CD14-positive monocyte (primary cell): ENCODE data around the gene NXNL1. TPM values are rescaled to one million over a fixed set of nuclear protein-coding genes. Genes with fewer than 3 reads are reported as not detected.

Source experiments
- DNase-seq, 3 donors: peaks; one replicate each; pipeline ENCODE4 v3.0.0-alpha.2; 2011 to 2022
- H2AFZ ChIP-seq: 2 replicates; pipeline ENCODE4 v1.6.0; 2012; ENCODE audit warnings: mild to moderate bottlenecking, low read depth, low read length, inconsistent platforms; ENCODE audit not compliant: insufficient read depth, poor library complexity, severe bottlenecking
- H3K27ac ChIP-seq, 2 donors: 1 replicate in 1 of 2; 2 replicates in 1 of 2; pipeline ENCODE4 v1.5.1; 2012 to 2013; ENCODE audit warnings: low read length in 2 of 2, control low read depth in 1 of 2, inconsistent platforms in 1 of 2, low read depth in 1 of 2, mild to moderate bottlenecking in 1 of 2
- H3K27me3 ChIP-seq, 2 donors: one replicate each; pipeline versions ENCODE4 v1.6.0 to v1.6.1; 2011 to 2013; ENCODE audit warnings: low read length in 2 of 2; ENCODE audit not compliant: control insufficient read depth in 2 of 2, insufficient read depth in 2 of 2
- H3K36me3 ChIP-seq, 2 donors: replicated peaks in 1 of 2; 1 replicate in 1 of 2; 2 replicates in 1 of 2; pipeline versions ENCODE4 v1.5.1 to v1.6.1; 2012 to 2013; ENCODE audit warnings: low read length in 2 of 2, control low read depth in 1 of 2, inconsistent platforms in 1 of 2, mild to moderate bottlenecking in 1 of 2; ENCODE audit not compliant: insufficient read depth in 2 of 2, control insufficient read depth in 1 of 2
- H3K4me1 ChIP-seq, 2 donors: 1 replicate in 1 of 2; 2 replicates in 1 of 2; pipeline versions ENCODE4 v1.5.1 to v1.6.1; 2012 to 2013; ENCODE audit warnings: low read length in 2 of 2, control low read depth in 1 of 2, inconsistent platforms in 1 of 2, mild to moderate bottlenecking in 1 of 2, moderate library complexity in 1 of 2; ENCODE audit not compliant: insufficient read depth in 2 of 2, control insufficient read depth in 1 of 2
- H3K4me2 ChIP-seq: replicated peaks from 2 replicates; pipeline ENCODE3; 2012; ENCODE audit warnings: low read length, moderate library complexity, mild to moderate bottlenecking; ENCODE audit not compliant: poor library complexity, severe bottlenecking; ENCODE audit errors: extremely low read depth
- H3K4me3 ChIP-seq, 3 experiments: fragments of 200-600 bp in 1 of 3; sonication (generic) in 1 of 3; replicated peaks in 1 of 3; 1 replicate in 2 of 3; 2 replicates in 1 of 3; pipeline ENCODE4 v1.5.1; 2011 to 2013; ENCODE audit warnings: low read length in 3 of 3, mild to moderate bottlenecking in 3 of 3, control low read depth in 2 of 3, low read depth in 2 of 3, inconsistent platforms in 1 of 3, moderate library complexity in 1 of 3
- H3K79me2 ChIP-seq: 2 replicates; pipeline ENCODE4 v1.6.0; 2012; ENCODE audit warnings: mild to moderate bottlenecking, control low read depth, inconsistent platforms, low read length, moderate library complexity; ENCODE audit not compliant: insufficient read depth
- H3K9ac ChIP-seq: 2 replicates; pipeline ENCODE4 v1.6.0; 2017; ENCODE audit warnings: low read length, mild to moderate bottlenecking; ENCODE audit not compliant: insufficient read depth, poor library complexity, severe bottlenecking
- H3K9me3 ChIP-seq, 2 donors: replicated peaks in 1 of 2; 1 replicate in 1 of 2; 2 replicates in 1 of 2; pipeline versions ENCODE4 v1.5.1 to v1.6.1; 2012 to 2013; ENCODE audit warnings: low read length in 2 of 2, control low read depth in 1 of 2; ENCODE audit not compliant: control insufficient read depth in 1 of 2, insufficient read depth in 1 of 2
- H4K20me1 ChIP-seq: 2 replicates; pipeline ENCODE4 v1.6.0; 2012; ENCODE audit warnings: mild to moderate bottlenecking, low read length, control low read depth, moderate library complexity; ENCODE audit not compliant: insufficient read depth
- H3K27ac Mint-ChIP-seq, 7 donors: one replicate each; pipeline ENCODE4 v1.8.0; 2020; ENCODE audit warnings: mild to moderate bottlenecking in 7 of 7, mixed read lengths in 7 of 7, moderate library complexity in 6 of 7, inconsistent platforms in 2 of 7
- H3K27me3 Mint-ChIP-seq, 3 donors: one replicate each; pipeline ENCODE4 v1.8.0; 2021 to 2022; ENCODE audit warnings: low read depth in 3 of 3, mild to moderate bottlenecking in 3 of 3, mixed read lengths in 3 of 3, moderate library complexity in 3 of 3, inconsistent platforms in 1 of 3
- H3K36me3 Mint-ChIP-seq, 2 donors: one replicate each; pipeline ENCODE4 v1.8.0; 2020; ENCODE audit warnings: mixed read lengths in 2 of 2, inconsistent platforms in 1 of 2, mild to moderate bottlenecking in 1 of 2
- H3K4me1 Mint-ChIP-seq: one replicate; pipeline ENCODE4 v1.8.0; 2020; ENCODE audit warnings: mild to moderate bottlenecking, mixed read lengths
- H3K4me3 Mint-ChIP-seq, 2 donors: one replicate each; pipeline ENCODE4 v1.8.0; 2020; ENCODE audit warnings: mild to moderate bottlenecking in 2 of 2, mixed read lengths in 2 of 2, moderate library complexity in 1 of 2
- H3K9me3 Mint-ChIP-seq, 7 donors: one replicate each; pipeline ENCODE4 v1.8.0; 2020 to 2022; ENCODE audit warnings: mixed read lengths in 7 of 7, mild to moderate bottlenecking in 6 of 7, moderate library complexity in 6 of 7, inconsistent platforms in 2 of 7
- WGBS: methylation state at CpG from one replicate; pipeline ENCODE4 v1.1.5; 2013; ENCODE audit warnings: missing lambda C conversion rate; ENCODE audit not compliant: insufficient coverage; 5-methylcytosine and 5-hydroxymethylcytosine counted together
- intact Hi-C, 2 donors: fragments of 100-400 bp; cut with micrococcal nuclease; formaldehyde crosslinking; loops; one replicate each; pipeline versions ENCODE4 v1.15.0 to v1.15.1; 2023
- polyA plus RNA-seq, 3 donors: library from polyadenylated mRNA; depleted of rRNA in 1 of 3; unstranded in 2 of 3; stranded (reverse) in 1 of 3; fragments of 300-500 nt in 2 of 3; fragments of >200 nt in 1 of 3; fragmentation: Illumina TruSeq in 2 of 3; gene quantifications; 1 replicate in 2 of 3; 2 replicates in 1 of 3; pipeline ENCODE4 v1.2.3, GENCODE V29; 2012 to 2021
- TF ChIP-seq, protein P1 (sequence below): fragments of 200-600 bp; IDR thresholded peaks from one replicate; pipeline ENCODE4 v1.8.0; 2022; ENCODE audit warnings: antibody characterized with exemption, mild to moderate bottlenecking

The NXNL1 gene
- polyA plus RNA-seq, 3 donors, result not detected

DNA sequence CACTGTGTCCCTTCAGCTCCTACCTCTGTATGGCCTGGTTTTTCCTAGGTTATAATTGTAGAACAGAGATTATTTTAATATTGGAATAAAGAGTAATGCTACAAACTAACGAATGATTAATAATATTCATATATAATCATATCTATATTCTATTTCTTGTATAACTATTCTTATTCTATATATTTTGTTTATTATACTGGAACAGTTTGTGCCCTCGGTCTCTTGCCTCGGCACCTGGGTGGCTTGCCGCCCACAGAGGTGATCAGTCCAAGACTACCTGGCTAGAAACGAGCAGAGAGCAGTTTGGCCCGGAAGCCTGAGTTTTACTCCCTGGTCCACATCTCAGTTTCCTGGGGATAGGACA is 5.7 kb upstream of the NXNL1 start:
- intact Hi-C loops, result loop anchor here in 1 of 2 donors (5.0 kb wide), 1 partner anchor 69 kb away; no protein-coding TSS in a partner anchor
- H3K9me3 ChIP-seq, result no peaks in the 10 kb centered on the region
- Mint-ChIP-seq H3K36me3 (no peaks in the 10 kb centered on the region), H3K4me1 (peaks cover 34% of the 10 kb centered on the region), H3K27ac (no peak overlapping the region), H3K4me3 (no peak overlapping the region), H3K27me3 (peaks cover 0 to 18% (median 11%) of the 10 kb centered on the region in 3 donors), H3K9me3 (no peaks in the 10 kb centered on the region)
- H3K4me2 ChIP-seq, result no peak overlapping the region
- H3K4me1 ChIP-seq, result peaks cover 23 to 35% of the 10 kb centered on the region in 2 donors
- H3K27me3 ChIP-seq, result no peaks in the 10 kb centered on the region
- no peak overlapping the region for H2AFZ ChIP-seq
- H3K9ac ChIP-seq, result no peak overlapping the region
- H3K36me3 ChIP-seq, result no peaks in the 10 kb centered on the region
- no peak overlapping the region for H3K27ac ChIP-seq
- TF ChIP-seq, protein P1, sequence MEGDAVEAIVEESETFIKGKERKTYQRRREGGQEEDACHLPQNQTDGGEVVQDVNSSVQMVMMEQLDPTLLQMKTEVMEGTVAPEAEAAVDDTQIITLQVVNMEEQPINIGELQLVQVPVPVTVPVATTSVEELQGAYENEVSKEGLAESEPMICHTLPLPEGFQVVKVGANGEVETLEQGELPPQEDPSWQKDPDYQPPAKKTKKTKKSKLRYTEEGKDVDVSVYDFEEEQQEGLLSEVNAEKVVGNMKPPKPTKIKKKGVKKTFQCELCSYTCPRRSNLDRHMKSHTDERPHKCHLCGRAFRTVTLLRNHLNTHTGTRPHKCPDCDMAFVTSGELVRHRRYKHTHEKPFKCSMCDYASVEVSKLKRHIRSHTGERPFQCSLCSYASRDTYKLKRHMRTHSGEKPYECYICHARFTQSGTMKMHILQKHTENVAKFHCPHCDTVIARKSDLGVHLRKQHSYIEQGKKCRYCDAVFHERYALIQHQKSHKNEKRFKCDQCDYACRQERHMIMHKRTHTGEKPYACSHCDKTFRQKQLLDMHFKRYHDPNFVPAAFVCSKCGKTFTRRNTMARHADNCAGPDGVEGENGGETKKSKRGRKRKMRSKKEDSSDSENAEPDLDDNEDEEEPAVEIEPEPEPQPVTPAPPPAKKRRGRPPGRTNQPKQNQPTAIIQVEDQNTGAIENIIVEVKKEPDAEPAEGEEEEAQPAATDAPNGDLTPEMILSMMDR, result peak; percentile 32
- DNase-seq, result no peak
- WGBS, result 64% methylated on average over 5 of the region's 6 CpGs
- peaks cover 7% of the 10 kb centered on the region for H4K20me1 ChIP-seq
- H3K4me3 ChIP-seq, result no peak overlapping the region
- peaks cover 11% of the 10 kb centered on the region for H3K79me2 ChIP-seq

DNA sequence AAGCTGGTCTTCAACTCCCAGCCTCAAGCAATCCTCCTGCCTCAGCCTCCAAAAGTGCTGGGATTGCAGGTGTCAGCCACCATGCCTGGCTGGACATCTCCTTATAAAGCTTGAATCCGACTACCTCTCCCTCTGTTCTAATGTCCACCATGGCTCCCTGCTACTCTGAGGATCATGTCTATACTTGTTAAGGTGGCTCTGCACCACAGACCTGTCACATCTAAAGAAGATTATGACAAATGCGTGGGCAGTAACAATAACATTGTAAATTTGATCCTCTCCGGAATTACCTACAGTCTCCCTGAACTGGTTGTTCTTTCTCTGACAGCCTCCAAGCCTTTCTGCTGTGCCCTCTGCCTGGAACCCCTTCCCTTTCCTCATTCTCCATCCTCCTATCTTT is 1.8 kb downstream of the NXNL1 start:
- H4K20me1 ChIP-seq, result no peaks in the 10 kb centered on the region
- H3K4me1 ChIP-seq, result no peaks in the 10 kb centered on the region
- no peaks in the 10 kb centered on the region for H3K36me3 Mint-ChIP-seq
- H3K4me3 Mint-ChIP-seq, result no peak overlapping the region
- no peaks in the 10 kb centered on the region for H3K36me3 ChIP-seq
- H3K27me3 ChIP-seq, result peaks cover 22 to 37% of the 10 kb centered on the region in 2 donors
- peaks cover 34 to 65% (median 53%) of the 10 kb centered on the region in 3 donors for H3K27me3 Mint-ChIP-seq
- no peak overlapping the region for H3K4me3 ChIP-seq
- no peaks in the 10 kb centered on the region for H3K79me2 ChIP-seq
- no peaks in the 10 kb centered on the region for H3K4me1 Mint-ChIP-seq
- no peak overlapping the region for H3K27ac ChIP-seq
- H3K27ac Mint-ChIP-seq, result no peak overlapping the region
- intact Hi-C loops, result no loop called here
- H3K9me3 Mint-ChIP-seq, result peaks cover 0 to 5% (median 3%) of the 10 kb centered on the region in 7 donors
- TF ChIP-seq, protein P1, result no peak
- peaks cover 0 to 3% of the 10 kb centered on the region in 2 donors for H3K9me3 ChIP-seq
- DNase-seq, result no peak
- no peak overlapping the region for H3K4me2 ChIP-seq
- WGBS, result 89% methylated on average over 3 of the region's 3 CpGs
- H2AFZ ChIP-seq, result no peak overlapping the region
- H3K9ac ChIP-seq, result no peak overlapping the region
